Brain microvascular endothelial cell (primary cell): ENCODE results near the gene RAB13.

Experiments used
- DNase-seq: peaks from one replicate; pipeline ENCODE4 v3.0.0-alpha.2; 2020
- H3K27ac ChIP-seq: fragments of 250-450 bp; sonication (Bioruptor Pico); 2 replicates; pipeline ENCODE4 v1.5.1; 2020; ENCODE audit warnings: mild to moderate bottlenecking, moderate library complexity
- H3K27me3 ChIP-seq: fragments of 250-450 bp; sonication (Bioruptor Pico); replicated peaks from 2 replicates; pipeline ENCODE4 v1.5.1; 2020; ENCODE audit warnings: mild to moderate bottlenecking
- H3K36me3 ChIP-seq: fragments of 250-450 bp; sonication (Bioruptor Pico); replicated peaks from 2 replicates; pipeline ENCODE4 v1.5.1; 2020; ENCODE audit warnings: mild to moderate bottlenecking
- H3K4me3 ChIP-seq: 2 replicates; pipeline ENCODE4 v1.5.1; 2011; ENCODE audit warnings: low read depth, mild to moderate bottlenecking, control low read depth, low read length, moderate library complexity
- in situ Hi-C: cut with HindIII; loops from 2 replicates; pipeline ENCODE4 v1.10.0; 2017; ENCODE audit warnings: low sequenced_read_pairs, low pct_ligation_motif_present
- TF ChIP-seq, protein P1 (sequence below): IDR thresholded peaks from 2 replicates; pipeline ENCODE4 v1.5.1; 2011; ENCODE audit warnings: low read depth, mild to moderate bottlenecking, moderate library complexity, low read length, control low read depth, inconsistent platforms; ENCODE audit errors: missing control alignments

RAB13 gene

DNA sequence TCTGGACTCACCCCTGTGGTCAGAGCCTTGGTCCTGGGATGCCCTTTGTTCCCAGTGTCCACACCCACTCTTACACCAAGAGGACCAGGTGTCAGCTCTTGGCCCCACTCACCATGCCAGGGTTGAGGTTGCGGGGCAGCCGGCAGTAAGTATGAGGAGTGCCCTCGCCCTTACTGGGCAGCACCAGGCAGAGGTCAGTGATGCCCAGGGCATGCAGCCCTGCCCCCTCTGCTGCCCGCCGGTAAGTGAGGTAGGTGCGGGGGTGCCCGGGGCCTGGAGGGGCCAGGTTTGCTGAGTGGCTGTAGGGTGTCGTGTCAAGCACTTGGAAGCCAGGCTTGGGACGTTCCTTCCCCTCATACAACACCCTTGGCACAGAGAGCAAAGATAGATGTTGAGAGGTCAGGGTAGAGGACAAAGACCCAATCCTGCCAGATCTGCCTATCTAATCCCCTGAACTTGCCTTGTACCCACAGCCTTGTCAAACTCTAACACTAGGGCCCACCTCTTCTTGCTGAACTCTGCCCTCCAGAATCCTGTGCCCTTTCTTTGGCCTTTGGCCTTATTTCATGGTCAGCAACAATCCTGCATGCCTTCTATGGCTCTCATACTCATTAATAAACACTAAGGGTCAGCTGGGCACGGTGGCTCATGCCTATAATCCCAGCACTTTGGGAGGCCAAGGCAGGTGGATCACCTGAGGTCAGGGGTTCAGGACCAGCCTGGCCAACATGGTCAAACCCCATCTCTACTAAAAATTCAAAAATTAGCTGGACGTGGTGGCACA lies 43.2 kb downstream of the RAB13 start:
- Histone ChIP-seq H3K27ac (no peak overlapping the region), H3K4me3 (no peak overlapping the region), H3K36me3 (peaks cover 9% of the 10 kb centered on the region), H3K27me3 (no peaks in the 10 kb centered on the region)
- no peak for DNase-seq
- TF ChIP-seq, protein P1, sequence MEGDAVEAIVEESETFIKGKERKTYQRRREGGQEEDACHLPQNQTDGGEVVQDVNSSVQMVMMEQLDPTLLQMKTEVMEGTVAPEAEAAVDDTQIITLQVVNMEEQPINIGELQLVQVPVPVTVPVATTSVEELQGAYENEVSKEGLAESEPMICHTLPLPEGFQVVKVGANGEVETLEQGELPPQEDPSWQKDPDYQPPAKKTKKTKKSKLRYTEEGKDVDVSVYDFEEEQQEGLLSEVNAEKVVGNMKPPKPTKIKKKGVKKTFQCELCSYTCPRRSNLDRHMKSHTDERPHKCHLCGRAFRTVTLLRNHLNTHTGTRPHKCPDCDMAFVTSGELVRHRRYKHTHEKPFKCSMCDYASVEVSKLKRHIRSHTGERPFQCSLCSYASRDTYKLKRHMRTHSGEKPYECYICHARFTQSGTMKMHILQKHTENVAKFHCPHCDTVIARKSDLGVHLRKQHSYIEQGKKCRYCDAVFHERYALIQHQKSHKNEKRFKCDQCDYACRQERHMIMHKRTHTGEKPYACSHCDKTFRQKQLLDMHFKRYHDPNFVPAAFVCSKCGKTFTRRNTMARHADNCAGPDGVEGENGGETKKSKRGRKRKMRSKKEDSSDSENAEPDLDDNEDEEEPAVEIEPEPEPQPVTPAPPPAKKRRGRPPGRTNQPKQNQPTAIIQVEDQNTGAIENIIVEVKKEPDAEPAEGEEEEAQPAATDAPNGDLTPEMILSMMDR, result no peak
- in situ Hi-C loops, result no loop called here

- in situ Hi-C loops, result no loop called here
- Histone ChIP-seq H3K4me3 (no peak overlapping the region), H3K36me3 (peaks cover 16% of the 10 kb centered on the region), H3K27me3 (no peaks in the 10 kb centered on the region), H3K27ac (no peak overlapping the region)
- DNase-seq, result no peak
- TF ChIP-seq, protein P1, result no peak
Measured at GRCh38 chr1:153941826-153942725, 44.1 kb downstream of the RAB13 start.

DNA sequence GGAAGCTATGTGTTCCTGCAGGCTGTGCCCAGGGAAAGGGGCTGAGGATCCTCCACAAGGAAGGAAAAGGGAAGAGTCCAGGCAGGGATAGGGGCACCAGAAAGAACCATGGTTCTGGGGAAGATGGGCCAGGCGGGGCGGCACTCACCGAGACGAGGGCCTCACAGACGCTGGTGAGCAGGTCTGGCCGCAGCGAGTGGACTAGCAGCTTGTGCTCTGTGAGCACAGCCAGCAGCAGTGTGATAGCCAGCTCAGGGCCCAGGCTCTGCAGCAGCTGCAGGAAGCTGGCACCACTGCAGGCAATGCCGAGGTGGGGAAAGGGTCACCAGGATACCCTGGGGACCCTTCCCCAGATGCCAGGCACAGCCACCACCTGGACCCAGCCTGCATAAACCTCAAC lies 45.4 kb downstream of the RAB13 start:
- H3K27me3 ChIP-seq, result no peaks in the 10 kb centered on the region
- TF ChIP-seq, protein P1, result no peak
- in situ Hi-C loops, result no loop called here
- H3K4me3 ChIP-seq, result no peak overlapping the region
- no peak overlapping the region for H3K27ac ChIP-seq
- DNase-seq, result no peak
- H3K36me3 ChIP-seq, result peaks cover 27% of the 10 kb centered on the region

GRCh38 chr1:153939476-153939875 lies 46.7 kb downstream of the RAB13 start:
- Histone ChIP-seq H3K36me3 (peaks cover 36% of the 10 kb centered on the region), H3K27me3 (no peaks in the 10 kb centered on the region), H3K4me3 (no peak overlapping the region), H3K27ac (no peak overlapping the region)
- no peak for DNase-seq
- TF ChIP-seq, protein P1, result no peak
- in situ Hi-C loops, result no loop called here

DNA sequence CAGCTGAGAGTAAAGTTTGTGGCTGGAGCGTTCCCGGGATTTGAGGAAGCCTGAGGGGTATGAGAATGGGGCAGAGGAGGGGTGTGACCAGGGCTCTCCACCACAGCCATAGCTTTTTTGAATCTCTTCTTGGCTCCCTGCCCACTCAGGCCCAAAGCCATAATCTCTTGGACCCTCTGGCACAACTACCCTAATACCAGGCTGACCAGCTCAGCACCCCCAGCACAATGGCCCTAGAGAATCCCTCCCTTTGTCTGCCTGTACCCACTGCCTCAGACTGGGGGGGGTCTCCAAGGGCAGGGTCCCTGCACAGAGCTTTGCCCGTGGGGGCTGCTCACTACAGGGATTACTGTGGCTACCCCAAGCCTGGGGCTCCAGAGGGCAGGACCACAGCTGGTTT lies 47.1 kb downstream of the RAB13 start:
- no peak for DNase-seq
- in situ Hi-C loops, result no loop called here
- no peak overlapping the region for H3K4me3 ChIP-seq
- peaks cover 41% of the 10 kb centered on the region for H3K36me3 ChIP-seq
- TF ChIP-seq, protein P1, result no peak
- H3K27me3 ChIP-seq, result no peaks in the 10 kb centered on the region
- no peak overlapping the region for H3K27ac ChIP-seq
